H1 (cell line): ENCODE data around the gene MAPK8IP1. TPM values are rescaled to one million over a fixed set of nuclear protein-coding genes. Genes with fewer than 3 reads are reported as not detected.

ENCODE experiments used
- CTCF ChIA-PET: fragments of 300-600 bp; sonication (Branson Sonifier 250); formaldehyde crosslinking; loops from one replicate; lab custom pipeline; 2021; ENCODE audit not compliant: partially characterized antibody; lab: Charles Lee
- POLR2A ChIA-PET: fragments of 300-600 bp; sonication (Branson Sonifier 250); formaldehyde crosslinking; loops from one replicate; lab custom pipeline; 2021; ENCODE audit warnings: inconsistent platforms; ENCODE audit not compliant: partially characterized antibody; lab: Charles Lee
- DNase-seq, 2 experiments: peaks; one replicate each; pipeline versions ENCODE4 v3.0.0 to v3.0.0-alpha.2; 2010 to 2022; ENCODE audit warnings: low spot score in 2 of 2, low read depth in 1 of 2, mixed read lengths in 1 of 2
- FAIRE-seq: peaks from 2 replicates; lab custom pipeline; 2011; peaks lifted over from hg19 to GRCh38; lab: Jason Lieb, UNC
- H2AFZ ChIP-seq: 2 replicates; pipeline ENCODE4 v1.8.1; 2012; ENCODE audit warnings: low read length, inconsistent platforms
- H2AK5ac ChIP-seq: 2 replicates; pipeline ENCODE4 v1.6.1; 2013; ENCODE audit warnings: low read depth, low read length
- H2BK120ac ChIP-seq: replicated peaks from 2 replicates; pipeline ENCODE3; 2013; ENCODE audit warnings: low read depth, low read length, inconsistent platforms
- H2BK12ac ChIP-seq: 2 replicates; pipeline ENCODE4 v1.6.1; 2013; ENCODE audit warnings: low read depth, low read length
- H2BK15ac ChIP-seq: 2 replicates; pipeline ENCODE4 v1.6.1; 2013; ENCODE audit warnings: low read length
- H2BK20ac ChIP-seq: 2 replicates; pipeline ENCODE4 v1.6.1; 2013; ENCODE audit warnings: low read length
- H2BK5ac ChIP-seq: 2 replicates; pipeline ENCODE4 v1.6.1; 2013; ENCODE audit warnings: low read depth, low read length
- H3K14ac ChIP-seq: 2 replicates; pipeline ENCODE4 v1.6.1; 2013; ENCODE audit warnings: inconsistent platforms; ENCODE audit not compliant: insufficient read length
- H3K18ac ChIP-seq: 2 replicates; pipeline ENCODE4 v1.6.1; 2013; ENCODE audit warnings: low read length; ENCODE audit errors: extremely low read depth
- H3K23ac ChIP-seq: 2 replicates; pipeline ENCODE4 v1.6.1; 2013; ENCODE audit warnings: inconsistent platforms; ENCODE audit not compliant: insufficient read length
- H3K23me2 ChIP-seq: 2 replicates; pipeline ENCODE4 v1.6.1; 2013; ENCODE audit warnings: low read depth, low read length
- H3K27ac ChIP-seq: 2 replicates; pipeline ENCODE4 v1.6.1; 2011; ENCODE audit warnings: low read depth, low read length, inconsistent platforms
- H3K27me3 ChIP-seq, 4 experiments: replicated peaks in 1 of 4; 1 replicate in 1 of 4; 2 replicates in 3 of 4; pipeline versions ENCODE4 v1.6.1 to v1.8.1; 2011 to 2013; ENCODE audit warnings: low read length in 3 of 4, mild to moderate bottlenecking in 3 of 4, inconsistent platforms in 2 of 4, mixed read lengths in 2 of 4, moderate library complexity in 1 of 4; ENCODE audit not compliant: control insufficient read depth in 3 of 4, insufficient read depth in 3 of 4; ENCODE audit errors: extremely low read depth in 1 of 4
- H3K36me3 ChIP-seq, 4 experiments: 2 replicates each; pipeline versions ENCODE4 v1.6.1 to v1.8.1; 2011 to 2013; ENCODE audit warnings: mild to moderate bottlenecking in 4 of 4, low read length in 3 of 4, moderate library complexity in 2 of 4, control low read depth in 1 of 4, inconsistent platforms in 1 of 4; ENCODE audit not compliant: insufficient read depth in 4 of 4, control insufficient read depth in 2 of 4
- H3K4ac ChIP-seq: replicated peaks from 2 replicates; pipeline ENCODE3; 2013; ENCODE audit warnings: low read length, low read depth, mixed read lengths, inconsistent platforms; ENCODE audit not compliant: insufficient read length
- H3K4me1 ChIP-seq, 4 experiments: replicated peaks in 1 of 4; 1 replicate in 1 of 4; 2 replicates in 3 of 4; pipeline versions ENCODE4 v1.6.1 to v1.8.1; 2011 to 2013; ENCODE audit warnings: low read length in 3 of 4, inconsistent platforms in 2 of 4, mixed read lengths in 1 of 4; ENCODE audit not compliant: insufficient read depth in 4 of 4, control insufficient read depth in 3 of 4
- H3K4me2 ChIP-seq, 2 experiments: 2 replicates each; pipeline versions ENCODE4 v1.6.1 to v1.8.1; 2011 to 2013; ENCODE audit warnings: low read depth in 2 of 2, low read length in 2 of 2, control low read depth in 1 of 2, inconsistent platforms in 1 of 2, mild to moderate bottlenecking in 1 of 2; ENCODE audit not compliant: insufficient read depth in 1 of 2
- H3K4me3 ChIP-seq, 4 experiments: fragments of 200-600, 300-600 bp in 1 of 4; sonication (generic), shearing (Covaris generic), sonication (Bioruptor Twin) in 1 of 4; 2 replicates each; pipeline versions ENCODE4 v1.5.1 to v1.8.1; 2011 to 2016; ENCODE audit warnings: low read length in 4 of 4, low read depth in 3 of 4, control low read depth in 2 of 4, inconsistent platforms in 2 of 4, mild to moderate bottlenecking in 2 of 4, mixed read lengths in 1 of 4, moderate library complexity in 1 of 4; ENCODE audit not compliant: insufficient read depth in 2 of 4; ENCODE audit errors: extremely low read depth in 1 of 4
- H3K56ac ChIP-seq: replicated peaks from 2 replicates; pipeline ENCODE3; 2013; ENCODE audit warnings: low read depth, mild to moderate bottlenecking, mixed read lengths, low read length, inconsistent platforms; ENCODE audit not compliant: insufficient read length
- H3K79me1 ChIP-seq: 2 replicates; pipeline ENCODE4 v1.6.1; 2013; ENCODE audit warnings: low read depth, low read length, control low read depth
- H3K79me2 ChIP-seq, 2 experiments: 2 replicates each; pipeline versions ENCODE4 v1.6.1 to v1.8.1; 2012 to 2013; ENCODE audit warnings: low read length in 2 of 2, mild to moderate bottlenecking in 2 of 2, inconsistent platforms in 1 of 2; ENCODE audit not compliant: insufficient read depth in 2 of 2, control insufficient read depth in 1 of 2
- H3K9ac ChIP-seq, 4 experiments: replicated peaks in 1 of 4; 1 replicate in 1 of 4; 2 replicates in 3 of 4; pipeline versions ENCODE4 v1.6.1 to v1.8.1; 2011 to 2013; ENCODE audit warnings: low read depth in 3 of 4, low read length in 3 of 4, control low read depth in 2 of 4, mild to moderate bottlenecking in 2 of 4, moderate library complexity in 2 of 4, inconsistent platforms in 1 of 4; ENCODE audit errors: extremely low read depth in 1 of 4
- H3K9me3 ChIP-seq, 2 experiments: 2 replicates each; pipeline versions ENCODE4 v1.6.1 to v1.8.1; 2012 to 2013; ENCODE audit warnings: mild to moderate bottlenecking in 2 of 2, moderate library complexity in 2 of 2, control low read depth in 1 of 2, inconsistent platforms in 1 of 2, low read depth in 1 of 2, low read length in 1 of 2, mixed read lengths in 1 of 2; ENCODE audit not compliant: insufficient read depth in 2 of 2
- H4K20me1 ChIP-seq, 2 experiments: replicated peaks in 1 of 2; 2 replicates each; pipeline versions ENCODE3 to v1.8.1; 2011 to 2013; ENCODE audit warnings: inconsistent platforms in 2 of 2, low read length in 2 of 2, mild to moderate bottlenecking in 1 of 2; ENCODE audit not compliant: insufficient read depth in 2 of 2, control insufficient read depth in 1 of 2
- H4K5ac ChIP-seq: 2 replicates; pipeline ENCODE4 v1.6.1; 2013; ENCODE audit warnings: low read length, low read depth, mixed read lengths, inconsistent platforms; ENCODE audit not compliant: insufficient read length
- H4K8ac ChIP-seq: 2 replicates; pipeline ENCODE4 v1.8.0; 2013; ENCODE audit warnings: mild to moderate bottlenecking, moderate library complexity, low read length, inconsistent platforms; ENCODE audit not compliant: insufficient read depth; ENCODE audit errors: extremely low read depth
- H4K91ac ChIP-seq: replicated peaks from 2 replicates; pipeline ENCODE3; 2013; ENCODE audit warnings: low read length, mixed read lengths, inconsistent platforms; ENCODE audit not compliant: insufficient read length
- CBX5 ChIP-seq: fragments of 300-800, 300-1000 bp; sonication (generic); IDR thresholded peaks from 2 replicates; pipeline ENCODE4 v1.7.1; 2016; ENCODE audit warnings: antibody characterized with exemption, low read length, low read depth
- EGR1 ChIP-seq: IDR thresholded peaks from 2 replicates; pipeline ENCODE4 v1.6.1; 2011; ENCODE audit warnings: low read depth, low read length, borderline replicate concordance
- EP300 ChIP-seq, 2 experiments: IDR thresholded peaks; 1 replicate in 1 of 2; 2 replicates in 1 of 2; pipeline ENCODE4 v1.6.1; 2011 to 2012; ENCODE audit warnings: low read depth in 2 of 2, low read length in 2 of 2, mild to moderate bottlenecking in 2 of 2, borderline replicate concordance in 1 of 2, inconsistent platforms in 1 of 2, moderate library complexity in 1 of 2
- KDM4A ChIP-seq: IDR thresholded peaks from one replicate; pipeline ENCODE4 v1.7.1; 2012; ENCODE audit warnings: low read depth, mild to moderate bottlenecking, moderate library complexity, low read length, inconsistent platforms; ENCODE audit not compliant: severe bottlenecking
- RBBP5 ChIP-seq: IDR thresholded peaks from 2 replicates; pipeline ENCODE4 v1.7.1; 2012; ENCODE audit warnings: low read depth, mild to moderate bottlenecking, inconsistent platforms, low read length, moderate library complexity, borderline replicate concordance
- SP2 ChIP-seq: IDR thresholded peaks from 2 replicates; pipeline ENCODE4 v1.6.1; 2012; ENCODE audit warnings: mild to moderate bottlenecking, low read length, inconsistent platforms
- SP4 ChIP-seq: IDR thresholded peaks from 2 replicates; pipeline ENCODE4 v1.6.1; 2012; ENCODE audit warnings: low read length, inconsistent platforms
- SRF ChIP-seq: IDR thresholded peaks from 2 replicates; pipeline ENCODE4 v1.6.1; 2011; ENCODE audit warnings: mild to moderate bottlenecking, low read depth, low read length, moderate library complexity
- TBP ChIP-seq: IDR thresholded peaks from 2 replicates; pipeline ENCODE4 v1.6.1; 2011; ENCODE audit warnings: low read depth, low read length, improper control_type of control experiment
- WGBS, 2 experiments: shearing (Covaris generic) in 1 of 2; methylation state at CpG; one replicate each; pipeline versions ENCODE4 v1.1.6 to v1.1.7; 2013 to 2015; ENCODE audit warnings: low lambda C conversion rate in 2 of 2, mixed read lengths in 2 of 2, inconsistent platforms in 1 of 2, low coverage in 1 of 2, missing lambda C conversion rate in 1 of 2; ENCODE audit not compliant: insufficient replicate concordance in 2 of 2, insufficient coverage in 1 of 2, insufficient read length in 1 of 2; ENCODE audit errors: extremely low coverage in 1 of 2, missing lambda C conversion rate in 1 of 2; 5-methylcytosine and 5-hydroxymethylcytosine counted together
- polyA plus RNA-seq, 7 experiments: library from polyadenylated mRNA; depleted of rRNA in 3 of 7; stranded (reverse) in 5 of 7; unstranded in 2 of 7; fragments of >200 nt in 5 of 7; fragments of 200-250 nt in 2 of 7; gene quantifications; 1 replicate in 5 of 7; 2 replicates in 1 of 7; 4 replicates in 1 of 7; pipeline versions ENCODE4 v1.2.1 to v1.2.3, GENCODE V29; 2011 to 2013; ENCODE audit warnings: missing spikeins in 2 of 7, mixed read lengths in 2 of 7
- total RNA-seq: library from RNA; stranded (reverse); fragmentation: NEBNext Ultra II Directional; extraction: Animal tissue kit (Norgen Biotek cat#: 25700); gene quantifications from 2 replicates; pipeline ENCODE4 v1.2.1, GENCODE V29; 2021
- TF ChIP-seq, protein P1 (sequence below): IDR thresholded peaks from 2 replicates; pipeline ENCODE4 v1.6.1; 2012; ENCODE audit warnings: low read length, inconsistent platforms

MAPK8IP1 gene
- total and polyA plus RNA-seq, 2 of the 8 experiments (the other 6 are each of a cell fraction or from before 2014, with no cell fraction given), result 32.4 to 40.1 TPM

DNA sequence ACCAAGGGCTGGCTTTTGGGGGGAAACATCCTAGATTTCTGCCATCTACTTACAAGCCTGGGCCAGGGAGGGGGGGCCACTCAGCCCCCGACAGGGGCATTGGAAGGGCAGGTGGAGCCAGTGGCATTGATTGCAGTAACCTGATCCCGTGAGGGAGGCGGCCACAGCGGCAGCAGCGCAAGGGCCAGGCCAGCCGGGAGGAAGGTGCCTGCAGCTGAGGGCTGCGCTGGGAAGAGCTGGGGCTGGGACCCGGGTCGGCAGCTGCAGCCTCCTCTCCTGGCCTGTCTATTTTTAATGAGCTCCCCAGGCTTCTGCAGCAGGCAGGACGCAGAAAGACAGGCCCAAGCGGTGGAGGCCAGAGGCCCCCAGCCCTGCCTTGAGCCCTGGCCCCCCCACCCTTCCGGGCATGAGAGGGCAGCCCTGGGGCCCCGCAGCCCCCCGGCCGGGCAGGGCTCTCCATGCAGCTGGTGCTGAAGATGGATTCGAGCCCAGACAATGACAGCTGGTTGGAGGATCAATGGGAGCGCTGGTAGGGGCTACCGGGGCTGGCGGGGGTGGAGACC, 11.1 kb downstream of the MAPK8IP1 start:
- no peak overlapping the region for H3K23ac ChIP-seq
- H3K36me3 ChIP-seq, result no peaks in the 10 kb centered on the region
- H3K79me2 ChIP-seq, result no peaks in the 10 kb centered on the region
- H3K56ac ChIP-seq, result no peak overlapping the region
- H4K20me1 ChIP-seq, result peaks cover 9 to 15% of the 10 kb centered on the region in 2 experiments
- H4K8ac ChIP-seq, result no peak overlapping the region; the same call in 1 of the 2 replicates
- H3K18ac ChIP-seq, result no peak overlapping the region
- no peak overlapping the region for H4K5ac ChIP-seq
- no peak for FAIRE-seq
- H2BK20ac ChIP-seq, result no peak overlapping the region
- no peak overlapping the region for H3K9ac ChIP-seq
- no peak overlapping the region for H4K91ac ChIP-seq
- peak overlapping the region in 1 of 4 experiments; percentile 42; a peak in 2 of 8 replicates for H3K4me3 ChIP-seq
- H3K4me1 ChIP-seq, result peaks cover 0 to 30% (median 22%) of the 10 kb centered on the region in 4 experiments; a peak in 6 of 7 replicates
- H3K79me1 ChIP-seq, result peaks cover 2% of the 10 kb centered on the region
- WGBS, 2 experiments, result 28% methylated on average over 17 of the region's 19 CpGs; no CpG with 5 or more reads in 1 of the 2 experiments
- no peak overlapping the region for H3K14ac ChIP-seq
- H2BK120ac ChIP-seq, result no peak overlapping the region
- ChIA-PET POLR2A (interaction anchor here (1.1 to 3.8 kb wide), 7 partner anchors 10 to 50 kb away, joined by 3 to 21 read pairs (median 4); partner anchors contain the start of genes CRY2, LARGE2 and PEX16), CTCF (interaction anchor here (0.8 to 7.7 kb wide), 8 partner anchors 12 to 471 kb away, joined by 3 to 69 read pairs (median 3); no protein-coding TSS in a partner anchor)
- DNase-seq, result peak in 1 of 2 experiments; percentile 84
- H2AK5ac ChIP-seq, result no peak overlapping the region
- no peak overlapping the region for H3K4ac ChIP-seq
- H3K27ac ChIP-seq, result no peak overlapping the region
- no peak overlapping the region for H2BK5ac ChIP-seq
- peaks cover 0 to 5% (median 2%) of the 10 kb centered on the region in 4 experiments; a peak in 1 of 7 replicates for H3K27me3 ChIP-seq
- H2AFZ ChIP-seq, result no peak overlapping the region
- peak overlapping the region; percentile 42 to 67; a peak in 3 of 4 replicates for H3K4me2 ChIP-seq
- H2BK12ac ChIP-seq, result no peak overlapping the region
- H3K23me2 ChIP-seq, result peaks cover 8% of the 10 kb centered on the region
- H3K9me3 ChIP-seq, result no peaks in the 10 kb centered on the region
- no peak overlapping the region for H2BK15ac ChIP-seq
- peak; percentile 79 for TF ChIP-seq TBP
- no peak for TF ChIP-seq SP2
- no peak for TF ChIP-seq RBBP5
- TF ChIP-seq EP300 (IDR thresholded peaks at IDR 0.05; ENCODE audit: borderline replicate concordance in 1 of 2, low read depth in 2 of 2, low read length in 2 of 2), result no peak
- no peak for TF ChIP-seq KDM4A
- TF ChIP-seq SRF, result peak; percentile 54; the same call in 1 of the 2 replicates
- no peak for TF ChIP-seq EGR1
- TF ChIP-seq CBX5, result no peak
- TF ChIP-seq, protein P1, sequence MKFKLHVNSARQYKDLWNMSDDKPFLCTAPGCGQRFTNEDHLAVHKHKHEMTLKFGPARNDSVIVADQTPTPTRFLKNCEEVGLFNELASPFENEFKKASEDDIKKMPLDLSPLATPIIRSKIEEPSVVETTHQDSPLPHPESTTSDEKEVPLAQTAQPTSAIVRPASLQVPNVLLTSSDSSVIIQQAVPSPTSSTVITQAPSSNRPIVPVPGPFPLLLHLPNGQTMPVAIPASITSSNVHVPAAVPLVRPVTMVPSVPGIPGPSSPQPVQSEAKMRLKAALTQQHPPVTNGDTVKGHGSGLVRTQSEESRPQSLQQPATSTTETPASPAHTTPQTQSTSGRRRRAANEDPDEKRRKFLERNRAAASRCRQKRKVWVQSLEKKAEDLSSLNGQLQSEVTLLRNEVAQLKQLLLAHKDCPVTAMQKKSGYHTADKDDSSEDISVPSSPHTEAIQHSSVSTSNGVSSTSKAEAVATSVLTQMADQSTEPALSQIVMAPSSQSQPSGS, result no peak
- no peak for TF ChIP-seq SP4
